ENCODE results near the gene TRIM14.

Gene TRIM14

DNA sequence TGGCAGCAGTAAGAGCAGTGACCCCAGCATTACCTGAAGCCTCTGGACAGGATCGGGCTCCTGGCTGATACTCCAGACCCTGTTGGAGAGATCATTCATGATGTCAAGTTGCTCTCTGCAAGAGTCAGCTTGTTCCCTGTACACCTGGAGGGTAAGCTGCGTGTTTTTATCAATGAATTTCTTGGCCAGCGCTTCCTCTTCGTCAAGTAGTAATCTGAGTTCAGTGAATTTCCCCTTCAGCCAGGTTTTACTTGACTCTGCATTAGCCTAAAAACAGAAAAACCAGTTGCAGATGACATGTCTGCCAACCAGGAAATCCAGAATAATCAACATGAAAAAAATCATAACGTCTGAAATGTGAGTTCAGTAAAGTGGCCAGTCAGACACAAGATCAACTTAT lies 19.1 kb downstream of the TRIM14 start:
- DNase-seq (ENCODE audit: low read depth) = no peak
- no peak overlapping the region for H3K4me3 ChIP-seq (replicated peaks; ENCODE audit: low read depth, low read length)
- TF ChIP-seq, protein P1, sequence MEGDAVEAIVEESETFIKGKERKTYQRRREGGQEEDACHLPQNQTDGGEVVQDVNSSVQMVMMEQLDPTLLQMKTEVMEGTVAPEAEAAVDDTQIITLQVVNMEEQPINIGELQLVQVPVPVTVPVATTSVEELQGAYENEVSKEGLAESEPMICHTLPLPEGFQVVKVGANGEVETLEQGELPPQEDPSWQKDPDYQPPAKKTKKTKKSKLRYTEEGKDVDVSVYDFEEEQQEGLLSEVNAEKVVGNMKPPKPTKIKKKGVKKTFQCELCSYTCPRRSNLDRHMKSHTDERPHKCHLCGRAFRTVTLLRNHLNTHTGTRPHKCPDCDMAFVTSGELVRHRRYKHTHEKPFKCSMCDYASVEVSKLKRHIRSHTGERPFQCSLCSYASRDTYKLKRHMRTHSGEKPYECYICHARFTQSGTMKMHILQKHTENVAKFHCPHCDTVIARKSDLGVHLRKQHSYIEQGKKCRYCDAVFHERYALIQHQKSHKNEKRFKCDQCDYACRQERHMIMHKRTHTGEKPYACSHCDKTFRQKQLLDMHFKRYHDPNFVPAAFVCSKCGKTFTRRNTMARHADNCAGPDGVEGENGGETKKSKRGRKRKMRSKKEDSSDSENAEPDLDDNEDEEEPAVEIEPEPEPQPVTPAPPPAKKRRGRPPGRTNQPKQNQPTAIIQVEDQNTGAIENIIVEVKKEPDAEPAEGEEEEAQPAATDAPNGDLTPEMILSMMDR (IDR thresholded peaks at IDR 0.05; ENCODE audit: low read length, missing control alignments) = no peak

DNA sequence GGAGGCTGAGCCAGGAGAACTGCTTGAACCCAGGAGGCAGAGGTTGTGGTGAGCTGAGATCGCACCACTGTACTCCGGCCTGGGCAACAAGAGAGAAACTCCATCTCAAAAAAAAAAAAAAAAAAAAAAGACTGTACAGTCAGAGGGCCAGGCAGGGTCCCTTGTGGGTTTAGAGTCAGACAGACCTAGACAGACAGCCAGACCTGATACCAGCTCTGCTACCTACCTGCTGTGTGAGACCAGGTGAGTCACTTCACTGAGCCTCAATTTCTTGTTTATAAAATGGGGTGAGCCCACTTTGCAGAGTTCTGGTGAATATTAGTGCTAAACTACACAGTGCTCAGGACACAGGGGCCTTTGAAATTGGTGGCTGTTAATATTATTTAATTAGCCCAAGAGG lies 19.7 kb downstream of the TRIM14 start:
- no peak for DNase-seq (ENCODE audit: low read depth)
- TF ChIP-seq, protein P1 (IDR thresholded peaks at IDR 0.05; ENCODE audit: low read length, missing control alignments) = no peak
- no peak overlapping the region for H3K4me3 ChIP-seq (replicated peaks; ENCODE audit: low read depth, low read length)

DNA sequence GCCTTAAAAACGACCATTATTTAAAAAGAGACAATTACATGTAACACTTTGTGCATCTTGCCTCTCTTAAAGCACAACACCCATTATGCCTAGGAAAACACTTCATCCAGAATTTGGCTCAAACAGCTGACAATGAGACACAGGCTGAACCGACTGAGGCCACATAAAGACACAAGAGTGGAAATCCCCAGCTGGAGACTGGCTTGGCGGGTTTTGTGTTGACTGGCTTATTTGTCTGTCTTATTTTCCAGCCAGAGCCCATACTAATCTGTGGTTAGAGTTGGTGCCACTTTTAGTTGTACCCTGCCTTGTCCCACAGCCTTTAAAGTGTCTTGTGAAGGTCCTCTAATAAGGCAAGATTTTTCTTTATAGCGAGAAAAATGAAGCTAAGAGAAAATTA lies 21.2 kb downstream of the TRIM14 start:
- no peak for DNase-seq (ENCODE audit: low read depth)

DNA sequence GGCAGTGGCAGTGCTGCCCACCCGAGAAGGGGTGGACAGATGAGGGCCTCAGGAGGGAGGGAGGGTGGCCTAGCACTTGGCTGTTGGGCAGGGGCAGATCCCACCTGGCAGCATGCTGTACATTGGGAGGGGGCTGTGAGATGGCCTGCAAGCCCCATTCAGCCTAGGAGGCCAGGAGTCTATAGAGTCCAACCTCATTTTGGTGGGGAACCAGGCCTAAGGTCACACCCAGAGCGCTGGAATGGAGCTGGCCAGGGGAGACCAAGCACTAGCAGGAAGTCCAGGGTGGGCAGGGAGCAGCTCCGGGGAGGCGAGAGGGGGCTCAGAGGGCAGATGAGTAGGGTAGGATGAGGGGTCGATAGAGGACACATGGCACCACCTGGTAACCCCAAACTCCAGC lies 22.9 kb downstream of the TRIM14 start:
- no peak overlapping the region for H3K4me3 ChIP-seq (replicated peaks; ENCODE audit: low read depth, low read length)
- DNase-seq (ENCODE audit: low read depth) = no peak
- TF ChIP-seq, protein P1 (IDR thresholded peaks at IDR 0.05; ENCODE audit: low read length, missing control alignments) = no peak

More for the DNA sequence above, 21.2 kb downstream of the TRIM14 start:
- TF ChIP-seq, protein P1 (IDR thresholded peaks at IDR 0.05; ENCODE audit: low read length, missing control alignments) = no peak
- H3K4me3 ChIP-seq (replicated peaks; ENCODE audit: low read depth, low read length) = no peak overlapping the region

DNA sequence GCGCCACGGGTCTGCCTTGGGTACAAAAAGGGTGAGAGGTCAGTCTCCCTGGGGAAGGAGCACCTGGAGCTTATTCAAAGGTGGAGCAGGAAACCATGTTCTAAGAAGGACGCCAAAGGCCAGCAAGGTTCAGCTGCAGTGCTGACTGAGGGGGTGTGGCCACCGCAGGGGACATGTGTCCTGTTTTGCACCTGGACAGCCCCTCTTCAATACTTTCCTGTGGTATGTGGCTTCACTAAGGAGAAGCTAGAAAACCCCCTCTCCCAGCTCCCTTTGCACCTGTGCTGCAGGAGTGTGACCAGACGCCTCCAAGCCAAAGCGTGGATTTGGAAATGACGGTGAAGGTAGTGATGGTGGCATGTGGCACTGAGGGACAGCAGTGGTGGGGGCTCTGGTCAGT lies 23.6 kb downstream of the TRIM14 start:
- TF ChIP-seq, protein P1 (IDR thresholded peaks at IDR 0.05; ENCODE audit: low read length, missing control alignments) = no peak
- DNase-seq (ENCODE audit: low read depth) = no peak
- no peak overlapping the region for H3K4me3 ChIP-seq (replicated peaks; ENCODE audit: low read depth, low read length)

DNA sequence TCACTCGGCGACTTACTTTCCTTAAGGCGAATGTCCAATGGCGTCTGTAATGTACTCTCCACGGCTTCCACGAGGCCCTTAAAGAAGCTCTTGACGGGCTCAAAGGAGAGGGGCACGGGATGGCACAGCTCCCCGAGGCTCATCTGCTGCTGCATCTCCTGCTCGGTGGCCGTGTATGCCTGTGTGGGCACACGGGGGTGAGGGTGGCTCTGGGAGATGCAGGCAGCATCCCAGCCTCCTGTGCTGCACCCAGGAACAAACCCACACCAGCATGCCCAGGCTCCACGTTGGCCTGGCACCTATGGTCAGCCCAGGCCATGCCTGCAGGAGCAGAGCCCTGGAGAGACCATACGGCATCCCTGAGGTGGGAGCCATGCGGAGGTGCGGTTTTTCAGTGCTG lies 24.2 kb downstream of the TRIM14 start:
- no peak for DNase-seq (ENCODE audit: low read depth)
- TF ChIP-seq, protein P1 (IDR thresholded peaks at IDR 0.05; ENCODE audit: low read length, missing control alignments) = no peak
- H3K4me3 ChIP-seq (replicated peaks; ENCODE audit: low read depth, low read length) = no peak overlapping the region

DNA sequence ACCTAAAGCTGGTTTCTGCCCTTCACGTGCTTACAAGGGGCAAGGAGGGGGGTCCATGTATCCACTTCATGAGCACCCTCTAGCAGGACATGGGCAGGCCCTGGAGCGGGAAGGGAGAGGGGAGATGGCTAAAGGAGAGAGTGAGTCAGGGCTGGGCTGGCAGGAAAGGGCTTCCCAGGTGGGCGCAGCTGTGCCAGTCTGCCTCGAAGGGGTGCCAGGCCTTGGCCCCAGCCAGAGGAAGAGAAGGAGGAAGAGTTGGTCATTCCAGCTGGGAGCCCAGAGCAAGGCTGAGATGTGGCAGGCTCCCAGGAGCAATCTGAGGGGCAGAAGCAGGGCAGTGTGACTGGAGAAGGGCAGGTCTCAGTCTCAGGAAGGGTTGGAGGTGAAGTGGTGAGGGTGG lies 24.7 kb downstream of the TRIM14 start:
- H3K4me3 ChIP-seq (replicated peaks; ENCODE audit: low read depth, low read length) = no peak overlapping the region
- DNase-seq (ENCODE audit: low read depth) = no peak
- TF ChIP-seq, protein P1 (IDR thresholded peaks at IDR 0.05; ENCODE audit: low read length, missing control alignments) = no peak

Data from fibroblast of pulmonary artery (primary cell).